Measurements from ENCODE around the gene FBXL14. TPM values are rescaled to one million over a fixed set of nuclear protein-coding genes. Genes with fewer than 3 reads are reported as not detected.

FBXL14 gene
- polyA plus RNA-seq, 1 donor from 2014 or later, result 15.1 TPM

Other genes starting within 250 kb of the FBXL14 start
- 17.0 and 17.4 TPM in 2 replicates for gene WNT5B, start 34.6 kb upstream of the FBXL14 start, polyA plus RNA-seq
- 18.5 and 20.7 TPM in 2 replicates for gene ADIPOR2, start 96.5 kb upstream of the FBXL14 start, polyA plus RNA-seq
- 2.4 and 4.1 TPM in 2 replicates for gene LRTM2, start 226.0 kb upstream of the FBXL14 start, polyA plus RNA-seq